Vagina (tissue), 2 donors: ENCODE measurements around the gene TLDC2. TPM values are rescaled to one million over a fixed set of nuclear protein-coding genes. Genes with fewer than 3 reads are reported as not detected.

Experiments
- DNase-seq, 2 donors: peaks; one replicate each; pipeline ENCODE4 v3.0.0-alpha.2; 2017; ENCODE audit errors: extremely low spot score in 2 of 2
- H3K27ac ChIP-seq: fragments of 200-600 bp; sonication (generic); one replicate; pipeline ENCODE4 v1.5.1; 2019
- H3K27me3 ChIP-seq: fragments of 200-600 bp; sonication (generic); one replicate; pipeline ENCODE4 v1.5.1; 2019
- H3K36me3 ChIP-seq, 2 donors: fragments of 200-600 bp; sonication (generic); one replicate each; pipeline ENCODE4 v1.5.1; 2017 to 2019
- H3K4me1 ChIP-seq: fragments of 200-600 bp; sonication (generic); one replicate; pipeline ENCODE4 v1.5.1; 2019
- H3K4me3 ChIP-seq, 2 donors: fragments of 200-600 bp; sonication (generic); 1 replicate in 1 of 2; 2 replicates in 1 of 2; pipeline ENCODE4 v1.5.1; 2016 to 2019
- H3K9me3 ChIP-seq: fragments of 200-600 bp; sonication (generic); one replicate; pipeline ENCODE4 v1.5.1; 2019
- POLR2A ChIP-seq, 2 donors: fragments of 450-650 bp; IDR thresholded peaks; one replicate each; pipeline ENCODE4 v1.6.1; 2017; ENCODE audit warnings: antibody characterized with exemption in 2 of 2, mild to moderate bottlenecking in 2 of 2, moderate library complexity in 2 of 2
- POLR2AphosphoS5 ChIP-seq, 2 donors: sonication (generic); formaldehyde crosslinking; IDR thresholded peaks; one replicate each; pipeline ENCODE4 v1.9.0; 2017; ENCODE audit warnings: antibody characterized with exemption in 2 of 2, mild to moderate bottlenecking in 2 of 2, low read depth in 1 of 2; ENCODE audit not compliant: insufficient read depth in 1 of 2
- intact Hi-C: fragments of 100-400 bp; cut with DNase I; formaldehyde crosslinking; loops from one replicate; pipeline ENCODE4 v1.15.1; 2023
- total RNA-seq: library from RNA; depleted of rRNA; stranded (reverse); fragments of >200 nt; gene quantifications from one replicate; pipeline ENCODE4 v1.2.3, GENCODE V29; 2016
- TF ChIP-seq, protein P1 (sequence below), 3 experiments: fragments of 450-650 bp in 2 of 3; fragments of 200-600 bp in 1 of 3; sonication (generic) in 1 of 3; IDR thresholded peaks; one replicate each; pipeline ENCODE4 v1.5.1; 2017 to 2019; ENCODE audit warnings: antibody characterized with exemption in 3 of 3, mild to moderate bottlenecking in 2 of 3, moderate library complexity in 2 of 3

The TLDC2 gene
- total RNA-seq, 1 donor from 2014 or later, result 3.9 TPM

DNA sequence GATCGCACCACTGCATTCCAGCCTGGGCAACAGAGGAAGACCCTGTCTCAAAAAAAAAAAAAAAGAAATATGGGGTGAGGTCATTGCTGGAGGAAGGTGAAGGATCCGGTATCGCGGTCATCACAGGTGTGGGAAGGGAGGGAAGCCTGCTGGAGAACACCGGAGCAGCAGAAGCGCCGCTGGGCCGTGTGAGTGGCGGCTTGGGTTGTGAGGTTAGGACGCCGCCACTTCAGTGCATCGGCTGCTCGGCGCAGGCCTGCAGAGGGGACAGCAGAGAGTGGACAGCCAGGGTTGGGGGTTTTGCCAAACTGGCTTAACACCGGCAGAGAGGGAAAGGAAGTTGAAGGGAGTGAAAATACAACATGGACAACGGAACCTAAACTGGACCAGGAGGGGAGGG lies 5.4 kb downstream of the TLDC2 start:
- Histone ChIP-seq H3K27me3 (no peaks in the 10 kb centered on the region), H3K36me3 (no peaks in the 10 kb centered on the region), H3K9me3 (no peaks in the 10 kb centered on the region), H3K4me3 (no peak overlapping the region), H3K27ac (no peak overlapping the region), H3K4me1 (no peaks in the 10 kb centered on the region)
- TF ChIP-seq, protein P1, sequence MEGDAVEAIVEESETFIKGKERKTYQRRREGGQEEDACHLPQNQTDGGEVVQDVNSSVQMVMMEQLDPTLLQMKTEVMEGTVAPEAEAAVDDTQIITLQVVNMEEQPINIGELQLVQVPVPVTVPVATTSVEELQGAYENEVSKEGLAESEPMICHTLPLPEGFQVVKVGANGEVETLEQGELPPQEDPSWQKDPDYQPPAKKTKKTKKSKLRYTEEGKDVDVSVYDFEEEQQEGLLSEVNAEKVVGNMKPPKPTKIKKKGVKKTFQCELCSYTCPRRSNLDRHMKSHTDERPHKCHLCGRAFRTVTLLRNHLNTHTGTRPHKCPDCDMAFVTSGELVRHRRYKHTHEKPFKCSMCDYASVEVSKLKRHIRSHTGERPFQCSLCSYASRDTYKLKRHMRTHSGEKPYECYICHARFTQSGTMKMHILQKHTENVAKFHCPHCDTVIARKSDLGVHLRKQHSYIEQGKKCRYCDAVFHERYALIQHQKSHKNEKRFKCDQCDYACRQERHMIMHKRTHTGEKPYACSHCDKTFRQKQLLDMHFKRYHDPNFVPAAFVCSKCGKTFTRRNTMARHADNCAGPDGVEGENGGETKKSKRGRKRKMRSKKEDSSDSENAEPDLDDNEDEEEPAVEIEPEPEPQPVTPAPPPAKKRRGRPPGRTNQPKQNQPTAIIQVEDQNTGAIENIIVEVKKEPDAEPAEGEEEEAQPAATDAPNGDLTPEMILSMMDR (IDR thresholded peaks at IDR 0.05), result no peak
- no peak for DNase-seq
- intact Hi-C loops, result no loop called here

- H3K27ac ChIP-seq, result no peak overlapping the region
- H3K9me3 ChIP-seq, result no peaks in the 10 kb centered on the region
- no peaks in the 10 kb centered on the region for H3K36me3 ChIP-seq
- H3K27me3 ChIP-seq, result no peaks in the 10 kb centered on the region
- H3K4me1 ChIP-seq, result peaks cover 3% of the 10 kb centered on the region
- no peak for DNase-seq
- intact Hi-C loops, result no loop called here
- TF ChIP-seq POLR2A (IDR thresholded peaks at IDR 0.05), result no peak
- TF ChIP-seq, protein P1 (IDR thresholded peaks at IDR 0.05), result no peak
- no peak for TF ChIP-seq POLR2AphosphoS5 (IDR thresholded peaks at IDR 0.05; ENCODE audit: insufficient read depth in 1 of 2, low read depth in 1 of 2)
- no peak overlapping the region for H3K4me3 ChIP-seq
Measured at GRCh38 chr20:36881888-36882287, 6.0 kb downstream of the TLDC2 start.

DNA sequence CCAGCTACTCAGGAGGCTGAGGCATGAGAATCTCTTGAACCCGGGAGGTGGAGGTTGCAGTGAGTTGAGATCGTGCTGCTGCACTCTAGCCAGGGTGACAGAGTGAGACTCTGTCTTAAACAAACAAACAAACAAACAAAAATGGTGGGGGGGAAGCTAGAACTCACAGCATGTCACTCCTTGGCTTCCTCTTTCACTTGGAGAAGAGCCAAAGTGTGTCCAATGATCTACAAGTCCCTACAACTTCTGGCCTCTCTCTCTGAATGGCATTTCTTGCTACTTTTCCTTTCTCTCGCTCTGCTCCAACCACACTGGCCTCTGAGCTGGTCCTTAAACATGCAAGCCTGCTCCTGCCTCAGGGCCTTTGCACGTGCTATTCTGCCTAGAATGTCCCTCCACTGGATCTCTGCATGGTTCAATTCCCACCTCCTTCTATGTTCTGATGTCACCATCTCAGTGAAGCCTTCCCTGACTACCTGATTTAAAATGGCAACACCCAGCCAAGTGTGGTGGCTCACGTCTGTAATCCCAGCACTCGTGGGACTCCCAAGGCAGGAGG lies 8.1 kb downstream of the TLDC2 start:
- H3K4me1 ChIP-seq, result peaks cover 11% of the 10 kb centered on the region
- no peak for TF ChIP-seq POLR2AphosphoS5 (IDR thresholded peaks at IDR 0.05; ENCODE audit: insufficient read depth in 1 of 2, low read depth in 1 of 2)
- TF ChIP-seq, protein P1 (IDR thresholded peaks at IDR 0.05), result no peak
- TF ChIP-seq POLR2A (IDR thresholded peaks at IDR 0.05), result no peak
- H3K9me3 ChIP-seq, result no peaks in the 10 kb centered on the region
- no peaks in the 10 kb centered on the region for H3K27me3 ChIP-seq
- H3K36me3 ChIP-seq, result peaks cover 0 to 2% of the 10 kb centered on the region in 2 donors
- no peak overlapping the region for H3K27ac ChIP-seq
- intact Hi-C loops, result no loop called here
- no peak for DNase-seq
- H3K4me3 ChIP-seq, result no peak overlapping the region

DNA sequence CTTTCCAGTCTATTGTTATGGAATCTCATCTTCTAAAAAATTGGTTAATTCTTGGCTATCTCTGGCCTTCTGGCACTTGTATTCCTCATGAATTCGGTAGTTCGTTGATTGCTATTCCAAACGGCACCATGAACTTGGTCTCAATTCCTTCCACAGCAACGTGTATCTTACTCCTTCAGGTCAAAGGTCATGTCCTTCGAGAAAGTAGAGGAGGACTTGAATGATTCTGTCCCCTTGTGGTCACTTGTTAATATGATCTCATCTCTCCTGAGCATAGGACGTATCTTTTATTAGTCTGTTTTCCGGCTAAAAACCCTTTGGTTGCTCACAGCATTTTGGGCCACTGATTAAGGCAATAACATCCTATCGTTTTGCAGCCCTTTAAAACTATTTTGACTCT lies 9.4 kb downstream of the TLDC2 start:
- Histone ChIP-seq H3K4me3 (no peak overlapping the region), H3K27ac (no peak overlapping the region), H3K27me3 (no peaks in the 10 kb centered on the region), H3K36me3 (peaks cover 0 to 5% of the 10 kb centered on the region in 2 donors), H3K9me3 (no peaks in the 10 kb centered on the region), H3K4me1 (peaks cover 11% of the 10 kb centered on the region)
- TF ChIP-seq, protein P1 (IDR thresholded peaks at IDR 0.05), result no peak
- TF ChIP-seq POLR2A (IDR thresholded peaks at IDR 0.05) (no peak), POLR2AphosphoS5 (IDR thresholded peaks at IDR 0.05; ENCODE audit: insufficient read depth in 1 of 2, low read depth in 1 of 2) (no peak)
- no peak for DNase-seq
- intact Hi-C loops, result no loop called here

DNA sequence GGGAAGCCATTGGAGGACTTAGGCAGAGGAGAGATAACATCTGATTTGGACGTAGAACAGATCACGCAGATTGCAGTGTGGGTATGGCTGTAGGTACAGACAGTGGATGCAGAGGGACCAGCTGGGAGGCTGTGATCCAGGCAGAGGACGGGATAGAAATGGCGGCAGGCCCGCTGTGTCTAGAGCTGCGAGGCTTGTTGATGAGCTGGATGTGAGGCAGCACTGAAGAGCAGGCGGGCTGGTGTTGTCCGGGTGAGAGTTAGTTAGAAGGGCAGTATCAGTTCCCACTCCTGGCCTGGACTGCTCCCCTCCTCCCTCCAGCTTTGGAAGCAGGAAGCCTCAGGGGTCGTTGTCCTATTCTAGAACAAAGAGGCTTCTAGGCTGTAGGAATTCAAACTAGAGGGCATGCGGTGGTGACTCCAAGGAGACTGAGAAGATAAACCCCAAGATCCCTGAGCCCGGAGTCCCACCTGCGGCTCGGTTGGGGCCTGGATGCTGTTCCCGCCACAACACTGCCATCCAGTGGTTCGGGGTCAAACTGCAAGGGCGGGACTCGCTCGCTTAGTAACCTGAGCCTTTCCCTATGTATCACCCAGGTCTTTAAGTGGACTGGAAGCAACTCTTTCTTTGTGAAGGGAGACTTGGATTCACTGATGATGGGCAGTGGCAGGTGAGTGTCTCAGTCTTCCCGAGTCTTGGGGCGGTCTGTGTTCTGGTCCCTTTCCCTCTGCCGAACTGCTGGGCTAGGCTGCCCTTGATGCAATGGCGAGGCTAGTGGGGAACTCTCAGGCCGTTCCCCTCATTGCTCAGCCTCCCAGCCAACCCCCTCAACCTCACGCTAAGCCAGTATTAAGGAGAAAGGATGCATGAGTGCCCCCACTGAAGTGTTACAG lies 11.2 kb downstream of the TLDC2 start:
- intact Hi-C loops, result no loop called here

More for the DNA sequence above, 11.2 kb downstream of the TLDC2 start:
- no peak for DNase-seq
- Histone ChIP-seq H3K36me3 (peaks cover 0 to 12% of the 10 kb centered on the region in 2 donors), H3K27me3 (no peaks in the 10 kb centered on the region), H3K27ac (no peak overlapping the region), H3K4me1 (peaks cover 11% of the 10 kb centered on the region), H3K9me3 (no peaks in the 10 kb centered on the region), H3K4me3 (no peak overlapping the region)
- TF ChIP-seq POLR2AphosphoS5 (IDR thresholded peaks at IDR 0.05; ENCODE audit: insufficient read depth in 1 of 2, low read depth in 1 of 2) (peak in 1 of 2 donors; percentile 27), POLR2A (IDR thresholded peaks at IDR 0.05) (no peak)
- TF ChIP-seq, protein P1 (IDR thresholded peaks at IDR 0.05), result peak; percentile 72 to 91 (median 90)
